Mucosa of stomach (tissue), 1 donor: ENCODE data around the gene TRAF3IP1.

Source experiments
- H3K27me3 ChIP-seq: one replicate; pipeline ENCODE4 v1.7.0; 2013; ENCODE audit warnings: mild to moderate bottlenecking, low read length; ENCODE audit not compliant: control insufficient read depth, insufficient read depth
- H3K36me3 ChIP-seq: one replicate; pipeline ENCODE4 v1.7.0; 2013; ENCODE audit warnings: low read length; ENCODE audit not compliant: control insufficient read depth, insufficient read depth
- H3K4me1 ChIP-seq: one replicate; pipeline ENCODE4 v1.7.0; 2013; ENCODE audit warnings: mild to moderate bottlenecking, low read length; ENCODE audit not compliant: control insufficient read depth, insufficient read depth
- H3K4me3 ChIP-seq: one replicate; pipeline ENCODE4 v1.7.0; 2013; ENCODE audit warnings: low read length
- H3K9ac ChIP-seq: one replicate; pipeline ENCODE4 v1.7.0; 2013; ENCODE audit warnings: mild to moderate bottlenecking, low read length, moderate library complexity
- H3K9me3 ChIP-seq: one replicate; pipeline ENCODE4 v1.7.0; 2013; ENCODE audit warnings: mild to moderate bottlenecking, low read length, moderate library complexity; ENCODE audit not compliant: control insufficient read depth
- donor health status: Pancreatic carcinoma.

TRAF3IP1 gene

GRCh38 chr2:238281826-238282480 is 38.4 kb upstream of the TRAF3IP1 start:
- H3K4me1 ChIP-seq = peaks cover 70% of the 10 kb centered on the region
- no peaks in the 10 kb centered on the region for H3K9me3 ChIP-seq
- peaks cover 3% of the 10 kb centered on the region for H3K36me3 ChIP-seq
- no peak overlapping the region for H3K4me3 ChIP-seq
- no peak overlapping the region for H3K9ac ChIP-seq
- H3K27me3 ChIP-seq = no peaks in the 10 kb centered on the region

GRCh38 chr2:238282861-238283738 is 37.2 kb upstream of the TRAF3IP1 start:
- Histone ChIP-seq H3K27me3 (no peaks in the 10 kb centered on the region), H3K4me1 (peaks cover 71% of the 10 kb centered on the region), H3K4me3 (no peak overlapping the region), H3K36me3 (peaks cover 3% of the 10 kb centered on the region), H3K9ac (no peak overlapping the region), H3K9me3 (no peaks in the 10 kb centered on the region)

- peak overlapping the region; percentile 9 for H3K4me3 ChIP-seq
- no peaks in the 10 kb centered on the region for H3K36me3 ChIP-seq
- H3K9me3 ChIP-seq = no peaks in the 10 kb centered on the region
- H3K9ac ChIP-seq = peak overlapping the region; percentile 97
- H3K27me3 ChIP-seq = no peaks in the 10 kb centered on the region
- H3K4me1 ChIP-seq = peaks cover 71% of the 10 kb centered on the region
Observed at GRCh38 chr2:238284802-238285515, 35.4 kb upstream of the TRAF3IP1 start.

GRCh38 chr2:238285653-238286082 is 34.6 kb upstream of the TRAF3IP1 start:
- H3K4me1 ChIP-seq = peaks cover 70% of the 10 kb centered on the region
- no peaks in the 10 kb centered on the region for H3K27me3 ChIP-seq
- H3K9ac ChIP-seq = peak overlapping the region; percentile 97
- H3K9me3 ChIP-seq = no peaks in the 10 kb centered on the region
- H3K4me3 ChIP-seq = peak overlapping the region; percentile 68
- no peaks in the 10 kb centered on the region for H3K36me3 ChIP-seq

GRCh38 chr2:238286095-238286494 is 34.2 kb upstream of the TRAF3IP1 start:
- Histone ChIP-seq H3K4me3 (peak overlapping the region; percentile 68), H3K4me1 (peaks cover 74% of the 10 kb centered on the region), H3K27me3 (no peaks in the 10 kb centered on the region), H3K9me3 (no peaks in the 10 kb centered on the region), H3K36me3 (no peaks in the 10 kb centered on the region), H3K9ac (peak overlapping the region; percentile 97)

- Histone ChIP-seq H3K27me3 (no peaks in the 10 kb centered on the region), H3K9me3 (no peaks in the 10 kb centered on the region), H3K4me1 (peaks cover 75% of the 10 kb centered on the region), H3K9ac (peak overlapping the region; percentile 97), H3K4me3 (peak overlapping the region; percentile 68), H3K36me3 (no peaks in the 10 kb centered on the region)
Observed at GRCh38 chr2:238286551-238286950, 33.8 kb upstream of the TRAF3IP1 start.

GRCh38 chr2:238286987-238287736 is 33.2 kb upstream of the TRAF3IP1 start:
- H3K4me3 ChIP-seq = peak overlapping the region; percentile 68
- no peaks in the 10 kb centered on the region for H3K36me3 ChIP-seq
- peak overlapping the region; percentile 97 for H3K9ac ChIP-seq
- peaks cover 71% of the 10 kb centered on the region for H3K4me1 ChIP-seq
- H3K9me3 ChIP-seq = no peaks in the 10 kb centered on the region
- no peaks in the 10 kb centered on the region for H3K27me3 ChIP-seq

- H3K9me3 ChIP-seq = no peaks in the 10 kb centered on the region
- H3K36me3 ChIP-seq = no peaks in the 10 kb centered on the region
- no peaks in the 10 kb centered on the region for H3K27me3 ChIP-seq
- H3K9ac ChIP-seq = peak within 1 kb of the TSS; percentile 97
- peak within 1 kb of the TSS; percentile 68 for H3K4me3 ChIP-seq
- H3K4me1 ChIP-seq = peaks cover 69% of the 10 kb centered on the region
Observed at GRCh38 chr2:238287737-238288649, 32.3 kb upstream of the TRAF3IP1 start, which contains the start of gene PER2. PER2 (minus strand) TSS chr2:238288610; CDS start chr2:238277936, 10,674 bp downstream.

GRCh38 chr2:238288650-238289573 is 31.4 kb upstream of the TRAF3IP1 start:
- Histone ChIP-seq H3K27me3 (no peaks in the 10 kb centered on the region), H3K9ac (peak overlapping the region; percentile 82), H3K4me1 (peaks cover 66% of the 10 kb centered on the region), H3K36me3 (no peaks in the 10 kb centered on the region), H3K9me3 (no peaks in the 10 kb centered on the region), H3K4me3 (peak overlapping the region; percentile 47)

GRCh38 chr2:238289574-238289973 is 30.7 kb upstream of the TRAF3IP1 start:
- peaks cover 66% of the 10 kb centered on the region for H3K4me1 ChIP-seq

More at GRCh38 chr2:238289574-238289973, 30.7 kb upstream of the TRAF3IP1 start:
- Histone ChIP-seq H3K9me3 (no peaks in the 10 kb centered on the region), H3K9ac (peak overlapping the region; percentile 82), H3K27me3 (no peaks in the 10 kb centered on the region), H3K4me3 (peak overlapping the region; percentile 47), H3K36me3 (no peaks in the 10 kb centered on the region)
